Measurements from ENCODE around the gene ZNF543. TPM values are rescaled to one million over a fixed set of nuclear protein-coding genes. Genes with fewer than 3 reads are reported as not detected.

ZNF543 gene
- total and polyA plus RNA-seq, 2 of the 13 experiments (the other 11 are each of a cell fraction or from before 2014, with no cell fraction given) = 2.1 to 8.9 TPM

GRCh38 chr19:57362997-57363687 is 42.9 kb downstream of the ZNF543 start, which contains the start of the genes TRAPPC2B and ZNF547 (continued):
- TF ChIP-seq ZNF281 (CRISPR knock-in tag; IDR thresholded peaks at IDR 0.05; ENCODE audit: borderline replicate concordance) (no peak), HOXA3 (CRISPR knock-in tag; IDR thresholded peaks at IDR 0.05) (peak; percentile 100), DPF2 (CRISPR knock-in tag; IDR thresholded peaks at IDR 0.05; ENCODE audit: borderline replicate concordance, low read depth) (no peak), KDM5B (CRISPR knock-in tag; IDR thresholded peaks at IDR 0.05; ENCODE audit: borderline replicate concordance) (peak; percentile 22; the same call in 1 of the 2 replicates), ZBTB1 (CRISPR knock-in tag; IDR thresholded peaks at IDR 0.05; ENCODE audit: borderline replicate concordance) (no peak), MIER3 (CRISPR knock-in tag; IDR thresholded peaks at IDR 0.05; ENCODE audit: borderline replicate concordance) (peak; percentile 58; the same call in 1 of the 2 replicates), EZH2 (conservative IDR thresholded peaks at IDR 0.05; ENCODE audit: low read depth, low read length) (no peak), ZNF556 (CRISPR knock-in tag; IDR thresholded peaks at IDR 0.05; ENCODE audit: borderline replicate concordance) (no peak), ETV5 (CRISPR knock-in tag; IDR thresholded peaks at IDR 0.05; ENCODE audit: borderline replicate concordance) (peak; percentile 75; the same call in 1 of the 2 replicates), GLMP (CRISPR knock-in tag; IDR thresholded peaks at IDR 0.05; ENCODE audit: borderline replicate concordance) (no peak), MAF1 (CRISPR knock-in tag; IDR thresholded peaks at IDR 0.05; ENCODE audit: borderline replicate concordance) (no peak), ZNF768 (CRISPR knock-in tag; IDR thresholded peaks at IDR 0.05) (no peak), XRCC5 (optimal IDR thresholded peaks at IDR 0.05; ENCODE audit: low read length) (peak; percentile 70), HDAC1 (CRISPR knock-in tag; IDR thresholded peaks at IDR 0.05) (0 out of 2 replicates have a peak, but pooled peaks have one; percentile 68), HOMEZ (CRISPR knock-in tag; IDR thresholded peaks at IDR 0.05; ENCODE audit: low read depth) (peak; percentile 23; the same call in 1 of the 2 replicates), ZNF616 (CRISPR knock-in tag; IDR thresholded peaks at IDR 0.05; ENCODE audit: low read depth) (no peak), ZNF777 (CRISPR knock-in tag; IDR thresholded peaks at IDR 0.05) (peak; percentile 41; the same call in 1 of the 2 replicates), THAP11 (CRISPR knock-in tag; IDR thresholded peaks at IDR 0.05) (peak; percentile 99), ZNF609 (CRISPR knock-in tag; IDR thresholded peaks at IDR 0.05; ENCODE audit: borderline replicate concordance) (no peak)
